ENCODE results near the gene ZNF385B.

GRCh38 chr2:179428649-179429048 lies 432.8 kb downstream of the ZNF385B start:
- TF ChIP-seq CTCF (IDR thresholded peaks at IDR 0.05; ENCODE audit: low read depth, low read length, missing input control): no peak
- no peak for TF ChIP-seq YY1 (IDR thresholded peaks at IDR 0.05)
- no peak for TF ChIP-seq REST (IDR thresholded peaks at IDR 0.05)
- no peak for TF ChIP-seq RAD21 (IDR thresholded peaks at IDR 0.05)
- no peak for TF ChIP-seq TAF1 (conservative IDR thresholded peaks at IDR 0.05)
- no peak for TF ChIP-seq JUND (IDR thresholded peaks at IDR 0.05)
